HG02763 (cell line): ENCODE data around the gene CEP68.
"Not testable (repeated sequence)": the region's sequence is repeated elsewhere in the genome, so short reads cannot be mapped to it uniquely, and the experiment has no call there.

Experiments
- ATAC-seq: cut with Tn5 transposase; IDR thresholded peaks from one replicate; pipeline ENCODE4 v1.9.1; 2021; ENCODE audit warnings: mild to moderate bottlenecking, moderate library complexity; ENCODE audit not compliant: unreplicated experiment

The CEP68 gene

DNA sequence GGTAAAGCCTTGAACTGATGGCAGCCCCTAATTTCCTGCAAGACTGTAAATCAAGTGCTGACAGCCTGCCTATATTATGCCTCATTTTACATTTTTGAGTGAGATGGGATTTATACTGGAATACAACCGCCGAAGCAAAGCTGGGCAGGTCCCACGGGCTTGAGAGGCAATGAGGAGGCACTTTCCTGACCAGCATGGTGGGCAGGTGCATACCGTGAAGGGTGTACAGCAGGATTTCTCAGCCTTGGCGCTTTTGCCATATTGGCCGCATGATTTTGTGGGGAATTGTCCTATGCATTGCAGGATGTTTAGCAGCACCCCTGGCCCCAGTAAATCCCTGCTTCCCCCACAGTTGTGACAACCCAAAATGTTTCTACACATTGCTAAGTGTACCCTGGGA is 22.8 kb downstream of the CEP68 start:
- ATAC-seq, result no peak

- ATAC-seq, result no peak
These were observed 25.0 kb downstream of the CEP68 start for GRCh38 chr2:65081232-65081685.

DNA sequence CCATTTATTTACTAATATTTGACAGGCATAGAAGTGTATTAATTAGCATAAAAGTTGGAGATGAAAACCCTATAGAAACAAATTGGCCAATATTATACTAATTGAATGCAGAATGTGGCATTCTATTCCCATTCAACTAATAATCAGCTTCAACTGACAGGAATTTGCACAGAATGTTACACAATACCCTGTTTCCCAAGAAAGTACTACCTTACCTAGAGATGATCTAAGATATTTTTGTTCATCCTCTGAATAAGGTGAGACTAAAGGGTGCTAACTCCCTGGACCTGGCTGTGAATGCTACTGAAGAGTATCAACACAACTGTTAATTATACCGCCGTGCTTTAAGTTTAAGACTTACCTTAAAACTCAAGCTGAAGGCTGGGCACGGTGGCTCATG is 28.9 kb downstream of the CEP68 start:
- no peak for ATAC-seq

DNA sequence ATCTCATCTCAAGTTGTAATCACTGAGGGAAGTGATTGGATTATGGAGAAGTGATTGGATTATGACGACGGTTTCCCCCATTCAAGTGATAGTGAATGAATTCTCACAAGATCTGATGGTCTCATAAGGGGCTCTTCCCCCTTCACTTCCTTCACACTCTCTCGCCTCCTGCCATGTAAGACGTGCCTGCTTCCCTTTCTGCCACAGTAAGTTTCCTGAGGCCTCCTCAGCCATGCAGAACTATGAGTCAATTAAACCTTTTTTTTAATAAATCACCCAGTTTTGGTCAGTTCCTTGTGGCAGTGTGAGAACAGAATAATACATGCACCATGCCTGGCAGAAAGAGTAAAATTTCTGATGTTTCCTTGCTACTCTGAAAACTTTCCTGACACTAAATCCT is 36.6 kb downstream of the CEP68 start:
- ATAC-seq, result no peak

- ATAC-seq, result no peak
These were observed 37.0 kb downstream of the CEP68 start for GRCh38 chr2:65093211-65093610.

DNA sequence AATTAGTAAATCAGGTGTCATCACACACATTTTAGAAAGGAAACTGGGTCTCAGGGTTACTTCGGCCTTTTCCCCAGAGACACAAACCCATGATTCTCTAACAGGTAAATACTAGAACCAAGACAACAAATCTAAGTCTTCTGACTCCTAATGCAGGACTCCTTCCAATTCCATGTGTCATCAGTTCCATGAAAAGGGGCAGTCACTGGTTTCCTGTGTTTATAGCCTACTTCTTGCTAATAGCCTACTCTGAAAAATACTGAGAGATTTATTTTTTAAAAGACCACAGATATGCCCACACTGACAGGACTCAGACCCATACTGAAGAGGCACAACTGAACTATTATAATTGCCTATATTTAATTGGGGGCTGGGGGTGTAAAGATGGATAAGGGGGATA is 40.7 kb downstream of the CEP68 start:
- ATAC-seq, result no peak

- ATAC-seq, result no peak
These were observed 41.6 kb downstream of the CEP68 start for GRCh38 chr2:65097844-65098243.

- ATAC-seq, result no peak
These were observed 42.5 kb downstream of the CEP68 start for GRCh38 chr2:65098741-65099140.

- no peak for ATAC-seq
These were observed 44.9 kb downstream of the CEP68 start for GRCh38 chr2:65101071-65101470.

DNA sequence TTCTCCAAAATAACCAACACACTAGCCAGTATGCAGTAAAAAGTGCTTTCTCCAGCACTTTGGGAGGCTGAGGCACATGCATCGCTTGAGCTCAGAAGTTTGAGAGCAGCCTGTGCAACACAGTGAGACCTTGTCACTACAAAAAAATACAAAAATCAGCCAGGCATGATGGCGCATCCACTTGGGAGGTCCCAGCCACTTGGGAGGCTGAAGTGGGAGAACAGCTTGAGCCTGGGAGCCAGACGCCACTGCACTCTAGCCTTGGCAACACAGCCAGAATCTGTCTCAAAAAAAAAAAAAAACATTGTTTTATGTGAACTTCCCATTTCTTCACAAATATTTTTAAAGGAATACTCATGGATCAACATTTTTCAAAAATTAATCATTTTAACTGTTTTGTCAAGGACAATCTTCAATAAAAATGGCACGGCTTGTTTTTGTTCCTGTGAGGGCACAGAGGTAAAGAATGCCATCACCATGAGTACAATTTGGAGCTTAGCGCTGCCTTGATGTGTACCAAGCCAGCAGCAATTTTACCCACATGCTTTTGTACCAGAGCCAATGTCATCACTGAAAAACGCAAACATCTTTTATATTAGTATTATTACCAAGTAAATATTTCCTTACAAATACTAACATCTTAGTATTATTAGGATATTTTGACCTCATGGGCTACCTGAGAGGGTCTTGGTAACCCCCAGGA is 46.9 kb downstream of the CEP68 start:
- ATAC-seq, result no peak

GRCh38 chr2:65107530-65107929 is 51.3 kb downstream of the CEP68 start:
- no peak for ATAC-seq

GRCh38 chr2:65108780-65109179 is 52.6 kb downstream of the CEP68 start:
- ATAC-seq, result no peak

DNA sequence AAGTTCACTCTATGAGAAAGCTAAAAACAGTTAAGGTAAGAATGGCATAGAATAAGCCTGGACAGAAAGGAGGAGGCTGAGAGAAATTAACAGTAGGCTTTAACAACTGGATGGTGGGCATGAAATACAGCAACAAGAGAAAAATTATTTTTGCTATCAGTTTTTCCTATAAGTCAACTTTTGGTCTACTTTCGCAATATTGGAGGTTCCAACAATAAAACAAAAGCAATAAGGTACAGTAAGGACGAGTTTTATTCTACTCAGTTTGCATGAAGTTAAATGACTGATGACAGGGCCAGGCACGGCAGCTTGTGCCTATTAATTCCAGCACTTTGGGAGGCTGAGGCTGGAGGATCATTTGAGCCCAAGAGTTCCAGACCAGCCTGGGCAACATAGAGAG is 56.4 kb downstream of the CEP68 start:
- ATAC-seq, result no peak

DNA sequence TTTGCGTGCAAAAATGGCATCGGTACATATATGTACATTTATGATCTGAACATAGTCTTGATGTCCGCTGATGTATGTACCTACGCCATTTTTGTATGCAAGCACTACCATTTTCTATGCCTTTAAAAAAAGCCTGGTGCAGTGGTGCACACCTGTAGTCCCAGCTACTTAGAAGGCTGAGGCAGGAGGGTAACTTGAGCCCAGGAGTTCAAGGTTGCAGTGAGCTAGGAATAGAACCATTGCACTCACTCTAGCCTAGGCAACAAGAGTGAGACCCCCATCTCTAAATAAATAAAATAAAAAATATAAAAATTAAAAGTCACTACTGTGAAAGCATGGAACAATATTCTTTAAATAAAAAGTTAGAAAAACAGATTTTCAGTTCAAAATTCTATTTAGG is 57.0 kb downstream of the CEP68 start:
- no peak for ATAC-seq

- ATAC-seq, result no peak
These were observed 57.6 kb downstream of the CEP68 start for GRCh38 chr2:65113816-65114215.

GRCh38 chr2:65114921-65115320 is 58.7 kb downstream of the CEP68 start:
- no peak for ATAC-seq

- ATAC-seq, result no peak
These were observed 60.4 kb downstream of the CEP68 start for GRCh38 chr2:65116645-65117044.

- ATAC-seq, result no peak
These were observed 64.9 kb downstream of the CEP68 start for GRCh38 chr2:65120990-65121693.

DNA sequence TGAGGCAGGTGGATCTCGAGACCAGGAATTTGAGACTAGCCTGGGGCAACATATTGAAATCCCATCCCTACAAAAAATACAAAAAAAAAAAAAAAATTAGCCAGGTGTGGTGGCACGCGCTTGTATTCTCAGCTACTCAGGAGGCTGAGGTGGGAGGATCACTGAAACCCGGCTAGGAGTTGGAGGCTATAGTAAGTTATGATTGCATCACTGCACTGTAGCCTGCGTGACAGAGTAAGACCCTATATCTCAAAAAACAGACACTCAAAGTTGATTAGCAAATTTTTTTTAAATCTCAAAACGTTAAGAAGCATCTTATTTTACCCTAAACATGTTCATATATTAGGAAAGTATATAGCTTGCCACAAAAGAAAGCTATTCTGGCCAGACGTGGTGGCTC is 66.1 kb downstream of the CEP68 start:
- ATAC-seq, result no peak

- not testable (repeated sequence) for ATAC-seq
These were observed 69.2 kb downstream of the CEP68 start for GRCh38 chr2:65125457-65125856.

DNA sequence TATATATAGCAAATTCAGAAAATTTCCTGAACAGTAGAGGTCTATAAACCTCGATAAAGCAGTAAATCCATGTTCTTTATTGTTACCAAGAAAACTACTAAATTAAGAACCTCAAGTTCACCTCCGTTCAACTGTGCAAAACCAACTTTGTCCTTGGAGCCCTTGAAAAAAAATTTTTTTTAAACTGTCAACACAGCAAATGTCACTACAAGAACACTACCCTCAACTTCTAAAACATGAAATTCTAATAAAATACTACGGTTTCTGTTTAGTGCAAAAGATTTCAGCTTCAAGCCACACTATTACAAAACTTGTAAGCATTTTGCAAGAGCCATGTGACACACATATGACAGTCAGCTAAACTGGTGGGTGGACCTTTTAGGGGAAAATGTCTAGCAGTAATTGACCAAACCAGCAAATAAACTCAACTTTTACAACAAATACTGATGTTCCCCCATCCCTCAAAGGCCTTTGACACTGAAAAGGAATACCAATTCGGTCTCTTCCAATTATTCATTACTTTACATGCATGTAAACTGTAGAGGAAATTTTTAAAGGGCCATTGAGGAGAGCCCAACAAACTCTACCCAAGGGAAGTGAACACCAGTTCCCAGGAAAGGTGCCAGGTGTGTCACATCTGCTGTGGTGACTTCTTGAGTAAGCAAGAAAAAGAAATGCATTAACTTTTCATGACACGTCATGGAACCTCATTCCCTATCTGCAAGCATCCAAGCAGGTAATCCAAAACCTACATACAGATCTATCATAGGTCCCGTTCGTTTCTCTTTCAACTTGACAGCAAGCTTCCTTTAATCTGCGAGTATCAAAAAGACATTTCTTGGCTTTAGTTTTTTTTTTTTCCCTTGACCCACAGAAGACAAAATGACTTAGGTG is 72.3 kb downstream of the CEP68 start:
- no peak for ATAC-seq
